HPDE6-E6E7 (cell line): ENCODE measurements around the gene MRTFA.

ENCODE experiments used
- DNase-seq: peaks from one replicate; pipeline ENCODE4 v3.0.0; 2011; ENCODE audit warnings: missing footprints; ENCODE audit errors: extremely low spot score

MRTFA gene

DNA sequence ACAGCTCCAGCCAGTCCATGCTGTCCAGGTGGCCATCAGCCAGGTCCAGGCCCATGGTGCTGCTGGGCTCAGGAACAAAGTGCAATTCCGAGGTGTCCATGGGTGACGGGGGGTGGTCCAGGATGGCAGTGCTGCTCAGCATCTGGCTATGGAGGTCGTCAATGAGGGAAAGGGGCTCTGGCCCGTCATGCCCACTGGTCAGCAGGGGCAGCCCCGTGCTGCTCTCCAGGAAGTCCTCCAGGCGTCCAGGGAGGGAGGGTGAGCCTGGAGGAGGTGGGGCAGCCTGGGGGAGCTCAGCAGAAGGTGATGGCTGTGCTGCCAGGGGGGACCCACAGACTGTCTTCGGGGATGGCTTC lies 225.0 kb downstream of the MRTFA start:
- DNase-seq, result no peak

DNA sequence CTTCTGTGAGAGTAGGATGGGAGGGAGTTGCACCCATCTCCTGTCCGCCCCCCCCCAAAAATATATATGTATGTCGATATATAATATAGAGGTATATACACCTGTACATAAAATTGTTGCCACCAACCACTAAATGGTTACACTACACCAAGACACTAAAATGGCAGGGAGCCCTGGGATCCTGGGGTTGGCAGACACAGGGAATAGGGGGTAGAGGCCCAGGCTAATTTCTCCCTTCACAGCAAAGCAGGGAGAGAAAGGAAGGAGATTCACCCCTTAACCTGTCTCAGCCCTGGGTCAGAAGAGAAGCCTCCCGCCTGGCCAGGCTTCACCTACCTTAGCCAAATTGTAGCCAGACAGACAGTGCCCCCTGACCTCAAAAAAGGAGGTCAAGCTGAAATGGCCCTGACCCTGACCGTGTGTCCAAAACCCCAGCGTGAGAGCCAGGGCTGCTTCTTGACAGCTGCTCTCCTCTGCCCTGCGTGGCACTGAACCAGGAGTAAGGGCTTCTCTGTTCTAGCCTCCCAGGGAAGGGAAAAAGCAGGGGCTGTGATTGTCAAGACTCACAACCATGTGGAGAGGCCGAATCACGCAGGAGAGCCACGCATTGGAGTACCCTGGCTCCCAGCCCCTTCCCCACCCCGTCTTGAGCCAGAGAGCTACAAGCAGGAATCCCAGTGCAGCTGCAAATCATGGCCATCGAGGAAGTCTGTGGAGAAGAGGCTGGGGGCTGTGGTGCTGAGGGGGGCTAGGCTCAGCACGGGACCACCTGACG lies 225.6 kb downstream of the MRTFA start:
- DNase-seq, result no peak

DNA sequence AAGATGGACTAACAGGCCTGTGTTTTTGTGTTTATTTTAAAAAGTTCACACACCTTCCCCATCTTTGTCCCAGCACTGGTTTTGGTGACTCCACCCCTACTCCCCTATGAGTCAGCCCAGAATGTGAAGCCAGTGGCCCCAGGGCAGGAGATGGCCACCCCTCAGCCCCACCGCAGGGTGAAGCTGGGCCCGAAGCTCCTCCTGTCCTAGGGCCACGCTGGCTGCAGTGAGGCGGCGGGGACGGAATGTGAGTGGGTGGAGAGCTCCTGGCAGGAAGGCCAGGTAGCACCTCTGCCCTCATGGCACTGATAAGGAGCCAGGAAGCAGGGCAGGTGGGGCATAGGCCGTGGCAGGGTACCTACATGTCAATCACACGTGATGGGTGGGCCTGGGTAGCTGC lies 226.2 kb downstream of the MRTFA start:
- DNase-seq, result peak; percentile 29

GRCh38 chr22:40409613-40410113 lies 226.9 kb downstream of the MRTFA start:
- no peak for DNase-seq

- no peak for DNase-seq
Observed at GRCh38 chr22:40408718-40409612, 227.6 kb downstream of the MRTFA start.

GRCh38 chr22:40407831-40408717 lies 228.4 kb downstream of the MRTFA start:
- DNase-seq, result no peak

DNA sequence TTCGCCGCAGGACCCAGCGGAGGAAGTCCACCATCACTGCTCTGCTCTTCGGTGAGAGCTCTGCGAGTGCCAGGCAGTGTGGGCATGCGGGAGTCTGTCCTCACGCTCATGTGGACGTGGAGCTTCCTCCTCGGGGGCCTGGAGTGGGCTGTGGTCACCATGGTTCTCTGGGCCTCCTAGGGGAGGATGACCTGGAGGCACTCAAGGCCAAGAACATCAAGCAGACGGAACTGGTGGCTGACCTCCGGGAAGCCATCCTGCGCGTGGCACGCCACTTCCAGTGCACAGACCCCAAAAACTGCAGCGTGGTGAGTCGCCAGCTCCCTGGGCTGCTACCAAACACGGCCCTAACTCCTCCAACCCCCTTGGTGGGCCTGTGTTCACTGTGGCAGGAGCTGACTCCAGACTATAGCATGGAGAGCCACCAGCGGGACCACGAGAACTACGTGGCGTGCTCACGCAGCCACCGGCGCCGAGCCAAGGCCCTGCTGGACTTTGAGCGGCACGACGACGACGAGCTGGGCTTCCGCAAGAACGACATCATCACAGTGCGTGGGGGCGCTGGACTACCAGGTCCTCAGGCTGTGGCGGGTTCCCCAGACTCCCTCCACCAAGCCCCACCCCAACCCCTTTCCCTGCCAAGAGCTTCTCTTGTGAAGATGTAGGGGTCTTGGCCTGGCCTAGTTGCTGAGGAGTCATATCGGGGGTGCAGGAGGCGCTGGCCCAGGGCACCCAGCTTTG lies 229.3 kb downstream of the MRTFA start:
- no peak for DNase-seq

DNA sequence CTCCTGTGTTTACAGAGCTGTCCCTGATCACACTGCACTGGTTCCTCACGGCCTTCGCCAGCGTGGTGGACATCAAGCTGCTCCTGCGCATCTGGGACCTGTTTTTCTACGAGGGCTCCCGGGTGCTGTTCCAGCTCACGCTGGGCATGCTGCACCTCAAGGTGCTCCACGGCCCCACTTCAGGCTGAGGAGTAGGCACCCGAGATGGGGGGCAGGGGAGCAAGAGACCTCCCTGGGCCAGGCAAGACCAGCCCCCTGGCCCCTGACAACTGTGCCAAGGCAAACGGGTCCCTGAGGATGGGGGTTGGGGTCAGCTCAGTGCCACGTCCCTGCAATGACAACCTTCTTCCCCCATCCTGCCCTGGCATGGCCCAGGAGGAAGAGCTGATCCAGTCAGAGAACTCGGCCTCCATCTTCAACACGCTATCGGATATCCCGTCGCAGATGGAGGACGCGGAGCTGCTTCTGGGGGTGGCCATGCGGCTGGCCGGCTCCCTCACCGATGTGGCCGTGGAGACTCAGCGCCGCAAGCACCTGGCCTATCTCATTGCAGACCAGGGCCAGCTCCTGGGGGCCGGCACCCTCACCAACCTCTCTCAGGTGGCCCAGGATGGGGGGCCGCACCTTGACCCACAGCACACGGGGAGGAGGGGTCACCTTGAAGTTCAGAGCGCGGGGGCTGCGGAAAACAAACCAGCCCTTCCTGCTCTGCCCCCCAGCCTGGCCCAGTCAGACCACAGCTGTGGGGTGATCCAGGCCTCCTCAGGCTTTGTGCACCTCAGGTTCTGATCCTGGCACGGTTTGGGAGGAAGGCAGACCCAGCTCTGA lies 230.2 kb downstream of the MRTFA start:
- DNase-seq, result no peak

DNA sequence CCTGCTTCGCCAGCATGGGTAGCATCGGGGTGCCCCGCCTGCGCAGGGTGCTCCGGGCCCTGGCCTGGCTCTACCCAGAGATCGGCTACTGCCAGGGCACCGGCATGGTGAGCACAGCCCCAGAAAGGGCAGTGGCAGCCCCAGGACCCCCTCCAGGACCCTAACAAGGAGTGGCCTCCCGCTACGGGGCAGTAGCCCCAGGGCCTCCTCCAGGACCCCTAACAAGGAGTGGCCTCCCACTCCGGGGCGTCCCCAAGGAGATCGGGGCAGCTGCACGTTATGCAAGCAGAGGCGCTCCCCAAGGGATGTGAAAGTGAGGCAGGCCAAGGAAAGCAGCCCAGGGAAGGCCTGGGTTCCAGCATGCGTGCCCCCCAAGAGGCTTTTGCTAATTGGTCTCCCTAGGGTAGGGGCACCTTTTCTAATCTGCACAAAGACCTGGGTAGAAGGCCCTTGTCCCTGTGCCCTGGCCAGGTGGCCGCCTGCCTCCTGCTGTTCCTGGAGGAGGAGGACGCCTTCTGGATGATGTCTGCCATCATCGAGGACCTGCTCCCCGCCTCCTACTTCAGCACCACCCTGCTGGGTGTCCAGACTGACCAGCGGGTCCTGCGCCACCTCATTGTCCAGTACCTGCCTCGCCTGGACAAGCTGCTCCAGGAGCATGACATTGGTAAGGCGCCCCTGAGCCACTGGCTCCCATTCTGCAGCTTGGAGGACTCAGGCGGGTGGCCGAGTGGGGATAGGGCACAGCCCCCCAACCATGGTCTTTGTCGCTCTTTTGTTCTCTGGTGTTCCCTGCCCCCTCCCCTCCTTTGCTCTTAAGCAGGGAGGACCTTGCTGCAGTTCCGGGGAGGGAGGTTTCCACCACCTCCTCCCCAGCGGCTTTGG lies 231.1 kb downstream of the MRTFA start:
- DNase-seq, result no peak

GRCh38 chr22:40404251-40405177 lies 232.0 kb downstream of the MRTFA start:
- DNase-seq, result no peak

- no peak for DNase-seq
Observed at GRCh38 chr22:40403651-40404050, 232.9 kb downstream of the MRTFA start.

GRCh38 chr22:40403141-40403540 lies 233.4 kb downstream of the MRTFA start:
- no peak for DNase-seq

DNA sequence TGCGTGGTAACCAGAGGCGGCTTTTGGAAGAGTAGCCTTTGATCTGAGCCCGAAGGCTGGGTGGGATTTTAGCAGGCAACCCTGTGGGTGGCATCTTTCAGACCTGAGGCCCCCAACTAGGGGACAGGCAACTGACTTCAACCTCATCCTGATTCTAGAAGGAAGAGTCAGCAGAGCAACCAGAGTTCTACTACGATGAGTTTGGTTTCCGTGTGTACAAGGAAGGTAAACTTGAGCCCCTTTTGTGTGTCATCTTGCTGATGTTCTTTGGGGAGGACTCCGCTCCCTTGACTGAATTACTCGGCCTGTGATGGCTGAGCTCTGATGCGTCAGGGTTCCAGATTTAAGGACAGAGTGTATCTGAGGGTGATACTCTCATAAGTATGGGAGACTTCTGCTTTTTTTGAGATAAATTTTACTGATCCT lies 234.5 kb downstream of the MRTFA start:
- no peak for DNase-seq

DNA sequence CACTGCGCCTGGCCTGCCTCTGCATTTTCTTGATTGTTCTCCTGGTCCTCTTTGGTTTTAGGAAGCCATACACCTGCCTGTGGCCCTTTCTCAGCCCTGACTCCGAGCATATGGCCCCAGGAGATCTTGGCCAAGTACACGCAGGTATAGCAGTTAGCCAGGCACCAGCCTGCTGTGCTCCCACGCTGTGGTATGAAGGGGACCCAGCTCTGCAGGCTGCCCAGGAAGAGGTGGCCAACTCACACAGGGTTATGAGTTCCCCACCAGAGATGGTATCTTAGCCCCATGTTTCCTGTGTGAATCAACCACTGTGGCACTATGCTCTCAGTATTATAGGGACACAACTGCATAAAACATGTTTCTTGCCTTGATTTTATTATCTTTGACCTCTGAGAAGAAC lies 235.0 kb downstream of the MRTFA start:
- DNase-seq, result no peak

GRCh38 chr22:40400159-40400558 lies 236.4 kb downstream of the MRTFA start:
- no peak for DNase-seq

GRCh38 chr22:40399621-40400020 lies 236.9 kb downstream of the MRTFA start:
- DNase-seq, result no peak

DNA sequence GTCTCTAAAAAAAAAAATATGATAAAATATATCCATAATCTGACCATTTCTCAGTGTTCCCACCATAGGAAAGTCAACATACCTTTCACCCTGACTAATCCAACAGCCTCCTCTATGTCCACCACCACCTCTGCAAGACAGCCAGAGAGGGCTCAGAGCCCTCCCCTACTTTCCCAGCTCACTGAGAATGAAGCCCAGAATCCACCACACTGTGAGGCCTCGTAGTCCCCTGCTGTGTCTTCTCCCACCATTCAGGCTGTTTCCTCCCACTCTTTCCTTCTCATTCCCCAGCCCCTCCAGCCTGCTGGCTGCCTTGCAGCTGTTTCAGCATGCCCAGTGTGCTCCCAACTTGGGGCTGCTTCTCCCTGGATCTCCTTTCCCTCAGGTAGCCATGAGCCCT lies 239.1 kb downstream of the MRTFA start:
- DNase-seq, result no peak

DNA sequence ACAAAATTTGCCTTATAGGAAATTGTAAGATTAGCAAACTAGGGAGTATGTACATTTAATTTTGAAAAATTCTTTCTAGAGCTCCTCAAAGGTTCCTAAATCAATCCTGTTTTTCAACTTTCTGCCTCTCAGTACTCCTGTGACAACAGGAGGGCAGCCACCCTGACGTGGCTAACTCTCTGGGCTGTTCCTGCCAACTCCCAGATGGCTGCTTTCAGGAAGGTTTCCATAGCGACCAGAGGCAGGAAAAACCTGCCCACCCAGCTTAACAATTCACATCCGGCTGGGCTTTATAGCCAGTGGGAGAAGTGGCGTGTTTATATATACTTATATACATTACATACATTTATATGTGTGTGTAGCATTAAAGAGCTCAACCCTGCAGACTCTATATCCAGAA lies 239.6 kb downstream of the MRTFA start:
- DNase-seq, result peak; percentile 86
